ENCODE measurements around the gene KIF6.
"Not testable (repeated sequence)": the region's sequence is repeated elsewhere in the genome, so short reads cannot be mapped to it uniquely, and the experiment has no call there.

Gene KIF6

DNA sequence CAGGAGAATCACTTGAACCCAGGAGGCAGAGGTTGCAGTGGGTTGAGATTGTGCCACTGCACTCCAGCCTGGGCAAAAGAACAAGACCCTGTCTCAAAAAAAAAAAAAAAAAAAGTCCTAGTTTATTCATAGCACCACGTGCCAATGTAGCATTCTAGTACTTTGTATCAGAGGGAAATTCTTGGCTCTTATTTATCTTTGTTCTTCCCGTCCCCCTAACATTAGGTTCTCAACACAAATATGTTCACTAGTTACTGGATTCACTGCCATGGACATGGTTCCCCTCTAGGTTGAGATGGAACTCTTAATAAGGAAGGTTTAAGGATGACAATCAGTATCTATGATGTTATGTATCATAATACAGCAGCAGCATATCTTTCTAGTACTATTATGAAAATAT is 178.5 kb downstream of the KIF6 start:
- no peak for ATAC-seq

DNA sequence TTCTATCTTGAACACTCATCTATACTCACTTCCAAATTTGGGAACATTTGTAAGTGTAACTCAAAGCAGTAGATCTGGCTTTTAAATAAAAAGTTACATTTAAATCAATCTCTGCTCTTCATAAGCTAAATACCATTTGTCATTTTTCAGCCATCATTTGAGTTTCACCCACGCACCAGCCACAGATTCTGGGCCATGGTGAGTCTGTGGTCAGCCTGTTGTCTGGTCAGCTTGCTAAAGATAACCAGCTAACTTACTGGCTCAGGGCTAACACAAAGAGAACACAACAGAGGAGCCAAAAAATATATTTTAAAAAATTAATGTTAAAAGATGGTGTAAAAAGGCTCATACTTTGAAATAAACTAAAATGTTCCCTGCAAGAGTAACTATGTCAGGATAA is 181.3 kb downstream of the KIF6 start:
- ATAC-seq: no peak

DNA sequence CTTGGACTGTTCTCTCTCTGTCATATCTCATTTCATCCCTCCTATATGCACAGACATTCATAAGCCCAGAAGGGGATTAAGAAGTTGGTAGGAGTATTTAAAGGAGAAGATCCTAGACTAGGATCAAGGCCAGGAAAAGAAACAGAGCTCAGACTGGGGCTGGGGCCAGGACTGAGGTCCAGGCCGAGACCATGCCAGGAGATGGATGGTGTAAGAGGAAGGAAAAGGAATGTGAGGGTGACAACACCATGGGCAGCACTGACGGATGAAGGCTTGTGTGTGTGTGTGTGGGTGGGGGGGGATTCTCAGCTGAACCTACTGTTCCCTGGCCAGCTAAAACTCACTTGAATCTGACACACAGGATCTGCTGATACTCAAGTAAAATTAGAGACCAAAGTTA is 182.1 kb downstream of the KIF6 start:
- no peak for ATAC-seq

DNA sequence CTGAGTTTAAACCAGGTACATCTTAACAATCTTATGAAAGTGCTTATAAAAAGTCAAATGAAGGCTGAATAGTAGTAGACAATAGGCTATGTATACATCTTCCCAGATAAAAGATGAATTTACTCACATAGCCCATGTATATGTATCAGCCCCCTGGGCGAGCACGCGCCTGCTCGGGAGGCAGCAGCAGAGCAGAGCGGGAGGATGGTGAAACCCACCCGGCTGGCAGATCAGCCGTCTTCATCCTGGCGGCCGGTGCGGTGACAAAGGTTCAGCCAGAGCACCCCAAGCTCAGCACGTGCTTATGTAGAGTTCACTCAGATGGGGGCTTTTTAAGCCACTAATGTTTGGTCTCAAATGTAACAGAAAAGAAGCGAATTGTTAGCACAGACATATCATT is 184.8 kb downstream of the KIF6 start:
- no peak for ATAC-seq

DNA sequence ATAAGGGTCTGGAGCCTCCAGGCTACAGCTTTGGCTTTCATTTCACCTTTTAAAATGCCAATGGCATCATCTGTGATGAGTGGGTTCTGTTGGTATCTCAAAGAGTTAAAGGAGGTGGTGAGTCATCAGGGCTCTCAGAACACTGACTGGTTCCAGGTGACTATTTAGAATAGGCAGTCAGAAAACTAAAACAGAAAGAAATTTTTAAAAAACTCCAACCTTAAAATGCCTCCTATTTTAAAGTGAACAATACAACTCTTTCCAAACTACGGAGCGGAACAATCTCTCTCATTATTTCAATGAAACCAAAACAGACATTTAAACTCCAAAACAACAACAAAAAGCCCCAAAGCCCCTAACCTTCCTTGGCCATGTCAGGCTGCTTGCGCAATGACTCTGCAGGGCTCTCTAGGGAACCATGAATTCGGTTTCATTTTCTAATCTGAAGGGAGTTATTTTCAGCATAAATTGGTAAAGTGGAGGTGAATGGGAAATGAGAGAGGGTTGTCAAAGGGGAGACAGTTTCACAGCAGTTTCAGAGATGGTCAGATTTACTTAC is 194.9 kb downstream of the KIF6 start:
- peak; percentile 53 to 68 for ATAC-seq

DNA sequence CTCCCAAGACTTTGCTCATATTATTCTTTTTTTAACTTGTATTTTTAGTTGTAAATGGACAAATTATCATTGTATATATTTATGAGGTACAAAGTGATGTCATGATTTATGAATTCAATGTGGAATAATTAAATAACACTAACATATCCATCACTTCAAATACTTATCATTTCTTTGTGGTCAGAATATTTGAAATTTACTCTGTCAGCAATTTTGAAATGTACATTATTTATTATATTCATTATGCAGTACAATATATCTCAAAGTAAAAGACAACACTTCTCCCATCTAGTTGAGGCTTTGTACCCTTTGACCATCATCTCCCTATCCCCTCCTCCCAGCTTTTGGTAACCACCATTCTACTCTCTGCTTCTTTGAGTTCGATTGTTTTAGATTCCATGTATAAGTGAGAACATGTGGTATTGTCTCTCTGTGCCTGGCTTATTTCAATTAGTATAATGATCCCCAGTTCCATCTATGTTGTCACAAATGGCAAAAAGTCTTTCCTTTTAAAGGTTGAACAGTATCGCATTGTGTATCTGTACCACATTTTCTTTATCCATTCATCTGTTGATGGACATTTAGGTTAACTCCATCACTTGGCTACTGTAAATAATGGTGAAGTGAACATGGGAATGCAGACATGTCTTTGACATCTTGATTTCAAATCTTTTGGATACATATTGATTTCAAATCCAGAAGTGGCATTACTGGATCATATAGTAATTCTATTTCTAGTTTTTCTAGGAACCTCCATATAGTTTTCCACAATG is 197.2 kb downstream of the KIF6 start:
- ATAC-seq: no peak

DNA sequence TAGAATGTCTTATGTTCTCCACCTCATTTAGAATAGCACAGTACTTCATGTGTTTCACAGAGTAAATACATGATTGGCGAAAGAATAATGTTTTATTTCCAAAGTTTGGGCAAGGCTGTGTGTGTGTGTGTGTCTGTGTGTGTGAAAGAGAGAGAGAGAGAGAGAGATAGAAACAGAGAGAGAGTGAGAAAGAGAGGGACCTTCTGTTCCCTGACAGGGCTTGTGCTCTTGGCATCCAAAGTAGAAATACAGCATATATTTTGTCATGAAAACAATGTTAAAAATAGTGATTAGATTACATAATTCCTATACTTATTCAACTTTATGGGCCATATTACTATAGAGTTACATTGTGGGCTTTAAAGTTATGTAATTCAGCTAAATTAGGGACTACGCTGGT is 201.2 kb downstream of the KIF6 start:
- ATAC-seq: no peak

DNA sequence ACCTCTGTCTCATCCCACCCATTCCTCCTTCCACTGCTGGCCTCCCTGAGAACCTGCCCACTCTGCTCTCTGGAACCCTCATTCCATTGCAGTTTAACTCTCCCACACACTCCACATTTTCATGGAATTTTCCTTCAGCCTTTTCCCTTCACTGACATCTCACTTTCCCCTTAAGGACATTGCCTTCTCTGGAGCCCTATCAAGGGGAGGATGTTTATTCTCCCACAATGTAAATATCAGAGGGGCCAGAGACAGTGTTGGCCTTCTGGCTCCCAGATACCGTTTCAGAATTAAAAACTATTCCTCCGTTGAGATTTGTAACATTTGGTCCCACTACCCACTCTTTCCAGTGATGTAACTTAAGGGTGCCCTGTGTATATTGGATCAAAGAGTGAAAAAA is 203.2 kb downstream of the KIF6 start:
- no peak for ATAC-seq

DNA sequence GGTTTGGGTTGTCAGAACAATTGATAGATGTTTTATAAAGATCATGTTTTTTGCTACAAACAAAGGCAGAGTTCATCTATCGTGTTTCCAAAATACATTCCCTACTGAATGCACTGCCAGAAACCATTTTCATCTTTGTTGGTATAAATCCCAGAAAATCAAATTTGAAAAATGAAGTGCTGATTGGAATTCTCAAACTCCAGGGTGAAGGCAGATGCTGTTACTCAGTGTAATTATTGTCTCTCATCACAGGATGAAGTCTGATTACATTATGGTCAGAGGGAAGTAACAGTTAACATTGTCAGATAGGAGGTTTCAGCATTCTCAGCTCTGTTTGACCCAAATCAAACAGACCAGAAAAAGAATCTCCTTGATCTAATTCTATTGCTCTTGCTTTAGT is 204.3 kb downstream of the KIF6 start:
- no peak for ATAC-seq

DNA sequence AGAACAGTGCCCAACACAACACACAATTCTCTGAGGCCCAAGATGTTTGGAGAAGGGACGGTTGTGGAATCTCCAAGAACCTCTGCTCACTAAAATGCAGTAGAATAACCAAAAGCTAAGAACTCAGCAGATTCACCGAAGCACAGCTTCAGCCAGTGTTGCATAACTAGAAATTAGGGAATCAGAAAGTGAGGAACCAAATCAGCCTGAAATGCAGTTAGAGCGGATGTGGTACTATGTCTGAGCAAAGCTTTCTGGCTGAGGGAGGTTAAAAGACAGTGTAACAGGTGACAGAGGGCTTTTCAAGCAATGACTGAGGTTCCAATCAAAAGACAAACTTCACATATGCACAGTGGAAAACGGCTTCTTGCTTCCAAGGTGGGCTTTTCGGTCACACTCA is 204.8 kb downstream of the KIF6 start:
- ATAC-seq: no peak

DNA sequence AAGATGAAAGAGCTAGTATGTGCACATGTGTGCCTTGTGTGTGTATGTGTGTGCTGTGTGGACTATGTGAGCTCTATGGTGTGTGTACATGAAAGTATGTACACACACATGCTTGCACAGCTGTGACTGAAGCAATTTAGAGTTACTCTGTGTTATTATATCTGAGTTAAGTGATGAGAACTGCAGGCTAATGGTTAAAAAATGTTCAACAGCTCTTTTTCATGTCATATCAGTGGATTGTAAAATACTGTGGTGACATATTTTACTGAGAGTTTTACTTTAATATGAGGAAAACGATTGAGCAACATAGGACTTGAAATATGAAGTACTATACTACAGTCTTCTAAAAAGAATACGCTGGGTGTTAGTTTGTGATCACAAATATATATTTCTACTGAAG is 207.0 kb downstream of the KIF6 start:
- no peak for ATAC-seq

DNA sequence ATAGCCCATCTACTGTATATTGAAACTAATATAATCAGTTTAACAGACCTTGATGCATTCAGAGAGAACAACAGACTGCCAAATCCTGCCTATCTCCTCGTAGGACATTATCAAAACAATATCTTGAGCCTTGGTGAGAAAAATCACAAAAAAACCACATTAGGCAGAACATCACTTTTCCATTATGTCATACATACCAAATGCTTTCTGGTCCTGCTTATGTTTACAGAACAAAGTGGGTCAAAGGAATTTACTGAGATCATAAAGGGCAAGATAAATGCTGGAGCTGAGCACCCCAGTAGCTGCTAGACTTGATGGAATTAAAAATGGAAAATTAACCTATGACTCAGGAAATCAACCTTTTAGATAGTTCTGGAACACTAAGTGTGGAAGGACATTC is 207.5 kb downstream of the KIF6 start:
- no peak for ATAC-seq

DNA sequence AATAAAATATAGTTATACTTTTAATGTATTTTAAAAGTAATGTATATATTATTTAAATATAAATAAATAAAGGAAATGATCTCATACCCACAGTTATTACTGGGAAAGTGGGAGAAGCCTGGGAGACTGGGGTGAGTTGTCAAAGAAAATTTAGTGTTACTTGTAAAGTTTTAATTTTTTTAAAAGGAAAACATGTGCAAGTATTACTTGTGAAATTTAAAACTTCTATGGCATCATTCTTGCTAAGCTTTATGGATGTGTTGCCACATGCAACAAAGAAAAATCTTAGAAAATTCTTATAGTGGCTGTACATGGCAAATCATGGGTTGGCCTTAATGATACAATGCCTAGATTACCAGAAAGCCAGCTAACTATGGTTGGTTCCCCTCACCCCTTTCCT is 208.7 kb downstream of the KIF6 start:
- no peak for ATAC-seq

DNA sequence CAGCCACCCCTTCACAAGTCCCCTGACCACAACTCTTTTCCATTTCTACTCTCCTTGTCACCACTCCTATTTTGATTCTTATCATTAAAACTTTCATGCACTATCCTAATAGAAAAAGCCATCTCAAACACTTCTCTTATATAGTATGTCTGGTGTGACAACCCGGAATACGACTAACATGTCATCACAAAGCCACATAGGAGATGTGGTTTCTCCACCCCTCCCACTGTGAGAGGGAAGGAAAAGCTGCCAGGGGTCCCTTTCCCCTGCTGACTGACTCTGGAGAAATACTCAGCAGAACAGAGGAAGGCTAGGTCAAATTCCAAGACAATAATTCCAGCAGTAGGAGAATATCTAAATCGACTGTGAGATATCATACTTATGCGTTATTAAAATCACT is 209.7 kb downstream of the KIF6 start:
- ATAC-seq: no peak

DNA sequence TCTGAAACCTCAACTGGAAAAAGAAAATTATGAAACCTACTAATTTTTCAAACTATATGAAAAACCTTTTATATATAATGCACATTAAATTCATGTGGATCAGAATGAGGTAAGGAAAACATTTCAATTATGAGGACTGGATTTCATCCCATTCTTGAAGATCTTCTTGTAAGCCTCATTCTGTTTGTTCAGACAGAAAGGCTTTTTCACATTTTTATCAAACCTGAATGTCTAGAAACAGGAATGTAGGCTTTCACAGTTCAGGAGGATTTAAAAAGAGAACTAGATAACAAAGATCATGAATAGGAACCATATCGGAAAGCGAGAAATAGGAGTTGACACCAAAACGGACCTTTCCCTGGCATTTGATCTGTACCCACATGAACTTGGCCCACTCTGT is 210.2 kb downstream of the KIF6 start:
- no peak for ATAC-seq

DNA sequence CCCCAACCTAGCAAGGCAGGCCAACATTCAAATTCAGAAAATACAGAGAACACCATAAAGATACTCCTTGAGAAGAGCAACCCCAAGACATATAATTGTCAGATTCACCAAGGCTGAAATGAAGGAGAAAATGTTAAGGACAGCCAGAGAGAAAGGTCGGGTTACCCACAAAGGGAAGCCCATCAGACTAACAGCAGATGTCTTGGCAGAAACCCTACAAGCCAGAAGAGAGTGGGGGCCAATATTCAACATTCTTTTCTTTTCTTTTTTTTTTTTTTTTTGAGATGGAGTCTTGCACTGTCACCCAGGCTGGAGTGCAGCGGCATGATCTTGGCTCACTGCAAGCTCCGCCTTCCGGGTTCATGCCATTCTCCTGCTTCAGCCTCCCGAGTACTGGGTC is 215.4 kb downstream of the KIF6 start:
- ATAC-seq: not testable (repeated sequence)

DNA sequence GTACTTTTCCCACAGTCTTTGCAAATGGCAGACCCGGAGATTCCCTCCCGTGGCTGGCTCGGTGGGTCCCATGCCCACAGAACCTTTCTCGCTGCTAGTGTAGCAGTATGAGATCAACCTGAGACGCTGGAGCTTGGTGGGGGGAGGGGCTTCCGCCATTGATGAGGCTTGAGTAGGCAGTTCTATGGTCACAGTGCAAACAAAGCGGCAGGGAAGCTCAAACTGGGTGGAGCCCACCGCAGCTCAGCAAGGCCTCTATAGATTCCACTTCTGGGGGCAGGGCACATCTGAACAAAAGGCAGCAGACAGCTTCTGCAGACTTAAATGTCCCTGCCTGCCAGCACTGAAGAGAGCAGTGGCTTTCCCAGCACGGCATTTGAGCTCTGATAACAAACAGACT is 216.7 kb downstream of the KIF6 start:
- no peak for ATAC-seq

DNA sequence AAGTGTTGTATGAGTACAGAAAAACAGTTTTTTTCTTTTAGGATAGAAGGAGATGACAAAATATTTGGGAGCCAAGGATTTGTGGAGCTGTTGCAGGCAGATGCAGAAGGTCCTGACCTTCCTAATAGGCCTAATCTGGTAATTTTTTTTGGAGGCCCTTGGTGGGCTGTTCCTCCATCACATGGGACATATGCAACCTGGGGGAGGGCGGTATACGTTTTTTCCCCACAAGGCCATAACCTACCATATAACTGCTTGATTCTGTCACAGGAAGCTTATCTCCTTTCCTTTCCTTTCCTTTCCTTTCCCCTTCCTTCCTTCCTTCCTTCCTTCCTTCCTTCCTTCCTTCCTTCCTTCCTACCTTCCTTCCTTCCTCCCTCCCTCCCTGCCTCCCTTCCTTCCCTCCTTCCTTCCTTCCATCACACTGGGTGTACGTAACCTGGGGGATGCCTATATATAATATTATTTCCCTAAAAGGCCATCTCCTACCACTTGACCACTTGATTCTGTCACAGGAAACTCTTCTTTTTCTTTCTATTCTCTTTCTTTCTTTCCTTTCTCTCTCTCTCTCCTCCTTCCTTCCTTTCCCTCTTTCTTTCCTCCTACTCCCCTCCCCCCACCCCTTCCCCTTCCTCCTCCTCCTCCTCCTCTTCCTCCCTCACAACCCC is 217.7 kb downstream of the KIF6 start:
- no peak for ATAC-seq

DNA sequence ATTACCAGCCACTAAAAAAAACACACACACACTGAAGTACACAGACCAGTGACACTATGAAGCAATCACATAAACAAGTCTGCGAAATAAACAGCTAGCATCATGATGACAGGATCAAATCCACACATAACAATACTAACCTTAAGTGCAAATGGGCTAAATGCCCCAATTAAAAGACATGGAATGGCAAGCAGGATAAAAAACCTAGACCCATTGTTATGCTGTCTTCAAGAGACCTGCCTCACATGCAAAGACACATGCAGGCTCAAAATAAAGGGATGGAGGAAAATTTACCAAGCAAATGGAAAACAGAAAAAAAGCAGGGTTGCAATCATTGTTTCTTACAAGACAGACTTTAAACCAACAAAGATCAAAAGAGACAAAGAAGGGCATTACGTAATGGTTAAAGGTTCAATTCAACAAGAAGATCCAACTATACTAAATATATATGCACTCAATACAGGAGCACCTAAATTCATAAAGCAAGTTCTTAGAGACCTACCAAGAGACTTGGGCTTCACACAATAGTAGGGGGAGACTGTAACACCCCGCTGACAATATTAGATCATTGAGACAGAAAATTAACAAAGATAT is 222.7 kb downstream of the KIF6 start:
- ATAC-seq: not testable (repeated sequence)

DNA sequence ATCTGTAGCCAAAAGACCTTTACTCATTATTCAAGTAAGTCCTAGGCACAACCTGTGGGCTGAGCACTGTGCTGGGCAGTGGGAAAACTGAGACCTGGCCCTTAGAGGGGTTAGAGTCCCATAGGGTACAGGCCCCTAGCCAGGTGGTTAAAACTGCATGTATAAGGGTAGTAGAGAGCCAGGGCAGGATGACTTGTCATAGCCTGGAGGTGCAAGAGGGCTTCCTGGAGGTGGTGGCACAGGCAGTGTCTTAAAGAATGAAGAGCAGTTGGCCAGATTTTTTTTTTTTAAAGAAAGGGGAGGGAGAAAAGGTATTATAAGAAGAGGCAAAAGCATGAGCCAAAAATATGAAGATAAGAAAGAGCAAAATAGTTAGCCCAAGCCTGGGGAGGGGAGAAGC is 226.2 kb downstream of the KIF6 start:
- ATAC-seq: no peak

DNA sequence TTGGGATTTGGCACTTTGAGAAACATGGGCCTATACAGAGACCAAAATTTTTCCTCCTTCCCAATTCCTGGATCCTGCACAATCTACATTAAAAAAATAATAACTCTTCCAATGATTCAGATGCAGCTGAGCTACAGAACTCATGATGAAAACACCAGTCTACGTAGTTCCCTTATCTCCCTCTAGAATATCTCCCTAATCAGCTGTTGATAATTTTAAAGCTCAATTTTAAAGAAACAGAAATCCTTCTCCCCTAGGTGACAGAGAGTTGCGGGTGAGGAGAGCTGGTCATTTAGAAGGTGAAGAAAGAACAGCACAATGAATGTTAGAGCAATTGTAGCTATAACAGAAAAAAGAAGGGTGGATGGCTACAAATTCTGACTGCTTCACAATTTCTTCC is 227.1 kb downstream of the KIF6 start:
- no peak for ATAC-seq

DNA sequence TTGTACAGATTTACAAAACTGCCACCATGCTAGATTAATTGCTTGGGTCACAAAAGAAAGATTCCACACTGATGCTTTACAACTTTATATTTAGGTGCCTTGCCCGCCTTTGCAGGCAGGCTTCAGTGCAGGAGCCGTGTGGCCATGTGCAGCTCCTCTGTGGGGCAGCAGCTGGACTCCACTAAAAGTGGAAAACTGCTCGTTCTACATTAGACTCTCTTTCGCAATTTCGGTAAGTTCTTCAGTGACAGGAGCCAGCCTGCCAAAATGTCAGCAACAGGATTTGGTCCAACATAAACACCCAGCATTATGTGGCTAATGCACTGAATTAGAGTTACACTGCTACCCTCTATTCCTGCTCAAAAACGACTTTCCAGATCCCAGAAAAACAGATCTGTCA is 228.3 kb downstream of the KIF6 start:
- ATAC-seq: no peak

DNA sequence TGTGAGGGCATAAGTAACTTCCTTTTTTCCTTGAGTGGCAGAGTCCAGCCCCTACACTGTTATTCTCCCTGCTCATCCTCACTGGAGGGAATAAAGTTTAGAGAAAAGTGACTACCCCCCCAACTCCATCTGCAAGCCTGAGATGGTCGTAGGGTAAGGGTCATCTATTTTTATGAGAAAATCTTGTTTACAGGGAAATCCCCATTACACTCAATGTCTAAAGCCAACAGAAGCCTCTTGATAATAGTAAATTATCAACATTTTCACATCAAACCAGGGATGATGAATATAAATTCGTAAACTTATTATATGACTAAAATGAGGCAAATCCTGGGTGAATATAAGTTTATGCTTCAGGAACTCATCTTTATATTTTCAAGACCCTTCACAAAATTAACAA is 228.8 kb downstream of the KIF6 start:
- no peak for ATAC-seq

DNA sequence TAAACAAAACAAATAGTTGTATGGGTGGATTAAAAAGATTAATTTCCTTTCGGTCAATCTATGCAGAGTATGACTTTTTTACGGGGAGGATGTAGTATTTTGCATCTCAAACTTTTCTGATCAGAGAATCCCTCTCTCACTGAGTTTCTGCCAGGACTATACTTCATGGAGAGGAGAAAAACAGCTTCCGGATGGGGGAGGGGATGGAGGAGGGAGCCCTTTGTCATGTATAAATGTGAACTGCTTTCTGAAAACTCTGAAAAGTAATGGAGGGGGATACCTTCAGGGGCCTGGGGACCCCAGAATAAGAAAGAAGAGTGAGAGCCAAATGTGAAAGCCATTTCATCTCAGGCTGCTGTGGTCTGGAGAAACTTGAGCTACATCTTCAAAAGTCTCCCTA is 229.6 kb downstream of the KIF6 start:
- ATAC-seq: no peak
